ENCODE data around the gene TMEM132A.
"Not testable (repeated sequence)": the region's sequence is repeated elsewhere in the genome, so short reads cannot be mapped to it uniquely, and the experiment has no call there.

Gene TMEM132A

DNA sequence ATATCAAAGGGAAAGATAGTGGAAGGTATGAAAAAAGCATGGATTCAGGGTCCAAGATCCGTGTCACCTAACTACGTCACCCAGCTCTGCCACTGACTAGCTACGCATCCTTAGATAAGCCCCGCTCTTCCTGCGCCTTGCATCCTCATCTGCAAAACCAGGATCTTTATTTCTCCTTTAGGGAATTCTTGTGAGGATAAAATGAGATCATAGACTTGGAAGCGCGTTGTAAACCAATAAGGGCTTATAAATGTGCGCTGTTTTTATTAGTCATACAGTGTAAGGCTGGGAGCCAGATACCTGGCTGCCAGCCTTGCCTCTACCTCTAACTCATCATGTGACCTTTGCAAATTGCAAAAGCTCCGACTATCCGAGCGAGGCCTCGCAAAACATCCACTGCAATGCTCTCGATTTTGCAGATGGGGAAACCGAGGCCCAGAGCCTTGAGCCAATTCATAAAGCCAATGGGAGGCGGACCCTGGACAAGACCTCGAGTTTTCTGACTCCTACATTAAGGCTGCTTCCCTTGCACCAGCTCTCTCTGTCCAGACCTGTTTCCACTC lies 18.6 kb upstream of the TMEM132A start:
- TF ChIP-seq, protein P1, sequence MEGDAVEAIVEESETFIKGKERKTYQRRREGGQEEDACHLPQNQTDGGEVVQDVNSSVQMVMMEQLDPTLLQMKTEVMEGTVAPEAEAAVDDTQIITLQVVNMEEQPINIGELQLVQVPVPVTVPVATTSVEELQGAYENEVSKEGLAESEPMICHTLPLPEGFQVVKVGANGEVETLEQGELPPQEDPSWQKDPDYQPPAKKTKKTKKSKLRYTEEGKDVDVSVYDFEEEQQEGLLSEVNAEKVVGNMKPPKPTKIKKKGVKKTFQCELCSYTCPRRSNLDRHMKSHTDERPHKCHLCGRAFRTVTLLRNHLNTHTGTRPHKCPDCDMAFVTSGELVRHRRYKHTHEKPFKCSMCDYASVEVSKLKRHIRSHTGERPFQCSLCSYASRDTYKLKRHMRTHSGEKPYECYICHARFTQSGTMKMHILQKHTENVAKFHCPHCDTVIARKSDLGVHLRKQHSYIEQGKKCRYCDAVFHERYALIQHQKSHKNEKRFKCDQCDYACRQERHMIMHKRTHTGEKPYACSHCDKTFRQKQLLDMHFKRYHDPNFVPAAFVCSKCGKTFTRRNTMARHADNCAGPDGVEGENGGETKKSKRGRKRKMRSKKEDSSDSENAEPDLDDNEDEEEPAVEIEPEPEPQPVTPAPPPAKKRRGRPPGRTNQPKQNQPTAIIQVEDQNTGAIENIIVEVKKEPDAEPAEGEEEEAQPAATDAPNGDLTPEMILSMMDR (IDR thresholded peaks at IDR 0.05; ENCODE audit: low read depth, low read length): no peak
- peak; percentile 52 for DNase-seq (ENCODE audit: low read depth, low spot score)
- H3K4me3 ChIP-seq (ENCODE audit: low read depth, low read length): peak overlapping the region; percentile 72
- in situ Hi-C loops (cut with HindIII; ENCODE audit: low sequenced_read_pairs): no loop called here

DNA sequence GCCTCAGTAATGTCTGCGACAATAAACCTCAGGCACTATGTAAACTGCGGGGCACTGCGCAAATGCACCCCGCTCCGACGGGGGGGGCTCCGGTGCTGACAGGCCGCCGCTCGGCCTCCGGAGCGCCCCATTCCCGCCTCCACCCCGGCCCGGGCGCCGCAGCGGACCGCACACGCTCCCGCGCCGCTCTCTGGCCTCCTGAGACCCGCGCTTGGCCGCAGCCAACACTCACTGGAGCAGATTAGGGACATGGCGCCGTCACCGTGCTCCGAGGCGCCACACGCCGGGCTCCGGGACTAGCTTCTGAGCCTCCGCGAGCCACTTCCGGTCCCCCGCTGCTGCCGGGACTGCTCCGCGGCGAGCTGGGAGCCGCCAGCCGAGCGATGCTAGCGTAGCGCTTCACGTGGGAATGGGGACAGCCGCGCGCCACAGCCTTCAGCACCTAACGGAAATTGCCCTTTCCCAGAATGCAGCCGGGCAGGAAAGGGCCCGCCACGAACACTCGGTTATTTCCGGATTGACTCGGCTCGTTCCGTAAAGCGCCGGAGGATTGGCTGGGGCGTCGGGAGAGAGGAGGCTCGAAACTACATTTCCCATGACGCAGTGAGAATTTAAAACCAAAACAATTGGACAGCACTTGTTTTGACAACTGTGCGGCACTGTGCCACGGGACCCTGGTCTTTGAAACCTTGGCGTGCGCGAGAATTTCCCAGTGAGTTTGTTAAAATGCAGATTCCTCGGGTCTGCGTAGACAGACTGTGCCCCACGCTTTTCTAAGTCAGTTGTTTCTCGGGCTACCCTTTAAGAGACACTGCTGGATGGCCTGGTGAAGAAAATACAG lies 17.9 kb upstream of the TMEM132A start, which contains the start of gene PRPF19:
TSS of gene PRPF19 (minus strand) at position 454 of the 841 bp plus-strand sequence. CDS start at position 251, 203 bp downstream.
- H3K4me3 ChIP-seq (ENCODE audit: low read depth, low read length): peak within 1 kb of the TSS; percentile 72
- DNase-seq (ENCODE audit: low read depth, low spot score): peak; percentile 97
- in situ Hi-C loops (cut with HindIII; ENCODE audit: low sequenced_read_pairs): no loop called here
- TF ChIP-seq, protein P1 (IDR thresholded peaks at IDR 0.05; ENCODE audit: low read depth, low read length): no peak

DNA sequence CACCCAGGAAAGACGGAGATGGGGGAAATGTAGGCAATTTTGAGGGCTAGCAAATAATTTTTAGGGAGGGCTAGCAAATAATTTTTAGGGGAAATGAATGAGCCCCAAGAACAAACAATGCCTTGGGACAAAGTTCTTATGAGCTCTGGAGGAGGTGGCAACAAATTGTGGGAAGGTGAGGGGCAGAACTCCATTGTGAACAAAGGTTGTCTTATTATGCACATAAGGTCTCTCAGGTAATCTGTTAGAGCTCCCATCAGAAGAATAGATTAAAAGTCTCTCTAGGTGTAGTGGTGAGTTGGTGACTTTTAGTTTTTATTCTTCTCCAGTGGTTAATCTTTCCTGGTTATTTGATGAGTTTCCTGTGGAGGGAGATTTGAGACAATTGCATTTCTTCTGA lies 15.5 kb upstream of the TMEM132A start:
- TF ChIP-seq, protein P1 (IDR thresholded peaks at IDR 0.05; ENCODE audit: low read depth, low read length): no peak
- no peak overlapping the region for H3K4me3 ChIP-seq (ENCODE audit: low read depth, low read length)
- DNase-seq (ENCODE audit: low read depth, low spot score): no peak
- in situ Hi-C loops (cut with HindIII; ENCODE audit: low sequenced_read_pairs): no loop called here

- DNase-seq (ENCODE audit: low read depth, low spot score); H3K4me3 ChIP-seq (ENCODE audit: low read depth, low read length); in situ Hi-C loops (cut with HindIII; ENCODE audit: low sequenced_read_pairs): not testable (repeated sequence)
Measured at GRCh38 chr11:60909680-60910280, 14.5 kb upstream of the TMEM132A start.

DNA sequence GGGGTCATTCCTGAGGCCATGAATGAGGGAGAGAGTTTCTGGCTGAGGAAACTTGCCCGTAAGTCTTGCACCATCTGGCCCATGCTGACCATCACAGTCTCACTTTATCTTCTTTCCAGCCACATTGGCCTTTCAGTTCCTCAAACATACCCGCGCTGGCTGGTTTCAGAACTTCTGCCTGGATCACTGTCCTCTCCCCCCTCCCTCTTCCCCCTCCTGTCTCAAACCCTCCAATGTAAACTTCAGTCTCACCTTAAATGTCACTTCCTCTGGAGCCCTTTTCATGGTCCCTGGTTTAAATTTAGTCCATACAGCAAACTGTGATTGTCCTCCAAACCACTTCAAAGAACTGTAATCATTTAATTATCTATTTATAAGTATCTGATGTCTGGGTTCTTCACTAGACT lies 14.0 kb upstream of the TMEM132A start:
- in situ Hi-C loops (cut with HindIII; ENCODE audit: low sequenced_read_pairs): no loop called here
- DNase-seq (ENCODE audit: low read depth, low spot score): no peak
- H3K4me3 ChIP-seq (ENCODE audit: low read depth, low read length): no peak overlapping the region
- TF ChIP-seq, protein P1 (IDR thresholded peaks at IDR 0.05; ENCODE audit: low read depth, low read length): no peak

DNA sequence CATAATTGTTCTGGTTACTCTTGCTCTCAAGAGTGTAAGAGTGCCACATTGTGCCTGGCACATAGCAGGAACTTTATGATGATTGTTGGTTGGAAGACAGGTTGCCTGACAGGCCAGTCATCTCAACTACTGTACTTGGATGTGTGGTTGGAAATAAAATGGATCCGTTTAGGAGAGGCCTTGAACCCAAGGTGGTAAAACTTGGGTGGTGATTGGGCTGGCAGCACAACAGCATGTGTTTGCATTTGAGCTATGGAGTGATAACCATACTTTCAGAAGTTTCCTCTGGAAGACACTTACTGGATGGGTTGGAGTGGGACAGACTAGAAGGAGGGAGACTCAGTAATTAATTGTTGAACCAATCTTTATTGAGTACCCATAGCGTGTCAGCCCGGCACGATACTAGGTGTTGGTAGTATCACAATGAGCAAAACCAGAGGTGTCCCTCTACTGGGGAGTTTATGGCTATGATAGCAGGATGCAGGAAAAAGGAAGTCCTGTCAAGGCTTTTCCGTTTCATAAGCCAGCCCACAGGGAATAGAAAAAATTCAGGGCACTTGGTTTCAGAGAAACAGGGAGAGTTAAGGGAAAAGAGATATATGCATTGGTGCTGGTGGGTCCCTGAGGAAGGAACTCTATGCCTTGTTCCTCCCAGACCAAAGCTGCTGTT lies 13.4 kb upstream of the TMEM132A start:
- no peak for DNase-seq (ENCODE audit: low read depth, low spot score)
- in situ Hi-C loops (cut with HindIII; ENCODE audit: low sequenced_read_pairs): no loop called here
- no peak overlapping the region for H3K4me3 ChIP-seq (ENCODE audit: low read depth, low read length)
- TF ChIP-seq, protein P1 (IDR thresholded peaks at IDR 0.05; ENCODE audit: low read depth, low read length): no peak

All from astrocyte of the spinal cord (primary cell).